GM21528 (cell line): ENCODE results near the gene C11orf42.
A peak's percentile ranks its signal among the peaks of the same experiment; 100 is the strongest.
"Not testable (repeated sequence)": the region's sequence is repeated elsewhere in the genome, so short reads cannot be mapped to it uniquely, and the experiment has no call there.

Experiments
- ATAC-seq: cut with Tn5 transposase; IDR thresholded peaks from one replicate; pipeline ENCODE4 v1.9.1; 2021; ENCODE audit warnings: mild to moderate bottlenecking, moderate library complexity; ENCODE audit not compliant: unreplicated experiment, low FRiP score

The C11orf42 gene

DNA sequence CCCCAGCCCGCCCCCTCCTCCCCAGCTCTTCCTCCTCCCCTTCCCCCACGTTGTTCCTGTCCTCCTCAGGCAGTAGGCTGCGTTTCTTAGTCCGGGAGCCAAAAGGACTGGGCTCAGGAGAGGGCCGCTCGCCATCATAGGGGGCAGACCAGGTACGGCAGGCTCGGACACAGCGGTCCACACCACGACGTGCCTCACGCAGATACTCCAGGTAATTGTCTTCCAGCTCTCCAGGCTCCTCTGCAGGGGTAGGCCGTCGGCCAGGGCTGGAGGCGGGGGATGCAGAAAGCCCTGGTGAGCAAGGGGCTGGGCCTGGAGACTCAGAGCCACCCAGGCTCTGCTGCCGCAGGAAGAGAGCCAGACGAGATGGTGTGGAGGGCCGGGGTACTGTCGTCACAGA lies 12.4 kb downstream of the C11orf42 start:
- ATAC-seq, result no peak

GRCh38 chr11:6219359-6219758 lies 14.0 kb downstream of the C11orf42 start:
- ATAC-seq, result no peak

GRCh38 chr11:6223854-6224253 lies 18.5 kb downstream of the C11orf42 start:
- ATAC-seq, result no peak

GRCh38 chr11:6224421-6224820 lies 19.1 kb downstream of the C11orf42 start:
- no peak for ATAC-seq

DNA sequence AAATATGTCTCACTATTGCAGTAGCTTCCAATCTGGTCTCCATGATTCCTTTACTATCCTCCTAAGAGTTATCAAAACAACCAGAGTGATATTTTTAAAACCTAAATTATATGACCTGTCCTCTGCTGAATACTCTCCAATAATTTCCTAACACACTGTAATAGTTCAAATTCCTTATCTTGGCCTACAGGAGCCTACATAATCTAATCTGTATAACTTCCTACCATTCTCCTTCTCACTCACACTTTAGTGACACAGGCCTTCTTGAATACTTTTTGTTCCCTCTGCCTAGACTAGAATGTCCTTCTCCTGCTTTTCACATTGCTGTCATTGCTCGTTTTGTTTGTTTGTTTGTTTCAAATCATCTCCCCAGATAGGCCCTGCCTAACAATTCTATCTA lies 19.7 kb downstream of the C11orf42 start:
- no peak for ATAC-seq

- no peak for ATAC-seq
Measured at GRCh38 chr11:6225896-6226295, 20.5 kb downstream of the C11orf42 start.

- no peak for ATAC-seq
Measured at GRCh38 chr11:6228520-6228919, 23.2 kb downstream of the C11orf42 start.

DNA sequence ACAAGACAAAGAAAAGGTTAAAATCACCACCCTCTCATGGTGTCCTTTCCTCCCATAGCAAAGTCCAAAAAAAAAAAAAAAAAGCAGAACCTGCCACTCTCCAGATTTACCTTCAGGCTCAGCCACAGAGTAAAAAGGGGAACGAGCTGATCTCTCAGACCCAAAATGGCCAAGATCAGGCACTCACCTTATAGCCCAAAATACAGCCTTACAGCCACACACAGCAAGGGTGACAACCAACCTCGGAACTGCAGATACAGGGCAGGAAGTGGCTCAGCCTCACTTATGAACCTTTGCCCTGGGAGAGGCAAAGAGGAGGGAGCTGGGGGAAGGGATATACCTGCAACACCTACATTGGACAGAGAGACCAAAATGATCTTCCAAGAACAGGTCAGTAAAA lies 24.6 kb downstream of the C11orf42 start:
- no peak for ATAC-seq

DNA sequence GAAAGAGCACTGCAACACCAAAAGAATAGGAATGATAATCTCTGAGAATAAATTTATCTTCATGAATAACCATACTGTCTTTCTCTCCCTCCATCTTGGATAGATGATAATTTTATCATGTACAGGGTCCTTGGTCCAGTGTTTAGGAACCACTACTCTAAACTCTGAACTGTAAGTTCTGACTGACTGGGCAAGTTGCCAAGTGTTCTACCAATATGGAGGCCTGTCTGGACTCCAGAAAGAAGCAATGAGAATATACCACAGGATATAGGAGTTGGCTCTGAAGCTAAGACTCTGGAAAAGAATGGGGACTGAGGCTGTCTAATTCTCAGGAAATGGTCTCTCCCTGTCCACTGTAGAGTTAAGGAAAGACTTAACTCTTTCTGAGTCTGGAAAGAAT lies 27.5 kb downstream of the C11orf42 start:
- no peak for ATAC-seq

GRCh38 chr11:6233984-6234386 lies 28.6 kb downstream of the C11orf42 start:
- ATAC-seq, result peak; percentile 1

DNA sequence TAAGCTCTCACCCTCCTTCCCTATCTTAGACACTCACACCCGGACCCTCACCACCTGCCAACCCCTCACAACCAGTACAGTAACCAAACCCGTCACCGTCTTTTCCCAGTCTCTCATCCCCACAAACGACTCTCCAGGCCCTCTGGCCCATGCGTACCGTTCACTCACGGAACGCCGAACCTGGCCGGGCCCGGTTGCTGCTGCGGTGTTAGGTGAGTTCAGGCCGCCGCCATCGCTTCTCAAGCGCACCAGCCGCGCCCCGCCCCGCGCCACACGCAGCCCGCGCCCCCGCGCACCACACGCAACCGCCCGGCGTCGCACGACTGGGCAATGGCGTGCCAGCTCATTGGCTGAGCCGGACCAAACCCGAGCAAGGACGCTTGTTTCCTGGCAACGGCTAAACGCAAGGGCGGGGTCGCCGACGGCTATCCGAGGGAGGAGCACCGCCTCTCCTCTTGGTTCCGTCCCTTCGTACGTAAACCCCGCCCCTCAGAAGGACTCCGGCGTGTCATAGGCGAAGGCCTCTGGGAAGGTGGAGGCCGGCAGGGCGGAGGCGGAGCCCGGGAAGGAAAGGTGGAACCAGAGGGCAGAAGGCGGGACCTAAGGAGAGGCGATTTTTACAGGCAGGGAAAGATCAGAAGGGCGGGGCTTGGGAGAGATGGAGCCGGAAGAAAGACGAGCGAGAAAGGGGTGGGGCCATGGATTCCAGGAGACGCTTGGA lies 29.2 kb downstream of the C11orf42 start, which contains the start of gene FHIP1B:
Gene FHIP1B, minus strand, starts transcription at position 250 of the 721 bp plus-strand sequence. CDS start 10,120 bp downstream, outside the sequence.
- ATAC-seq, result peak; percentile 96

GRCh38 chr11:6237266-6237665 lies 31.9 kb downstream of the C11orf42 start:
- no peak for ATAC-seq

DNA sequence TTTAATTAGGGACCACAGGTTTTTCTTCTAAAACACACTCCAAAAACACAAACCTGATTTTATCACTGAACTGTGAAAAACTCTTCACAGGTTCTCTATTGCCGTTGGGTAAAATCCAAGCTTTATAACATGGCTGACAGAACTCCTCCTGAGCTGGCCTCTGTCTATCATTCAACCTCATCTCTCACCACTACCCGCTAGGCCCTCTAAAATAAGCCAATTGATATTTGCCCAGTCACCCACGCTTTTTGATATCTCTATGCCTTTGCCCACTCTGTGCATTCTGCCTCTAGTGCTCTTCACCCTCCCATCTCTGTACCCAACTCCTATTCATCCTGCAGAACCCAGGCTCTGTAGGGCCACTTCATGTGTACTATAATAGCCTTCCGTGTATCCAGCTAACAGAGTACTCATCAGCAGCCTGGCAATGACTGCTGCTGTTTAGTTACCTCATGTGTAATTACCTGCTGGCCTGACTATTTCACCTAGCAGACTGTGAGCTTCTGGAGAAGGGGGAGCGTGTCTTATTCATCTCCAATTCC lies 32.5 kb downstream of the C11orf42 start:
- no peak for ATAC-seq

DNA sequence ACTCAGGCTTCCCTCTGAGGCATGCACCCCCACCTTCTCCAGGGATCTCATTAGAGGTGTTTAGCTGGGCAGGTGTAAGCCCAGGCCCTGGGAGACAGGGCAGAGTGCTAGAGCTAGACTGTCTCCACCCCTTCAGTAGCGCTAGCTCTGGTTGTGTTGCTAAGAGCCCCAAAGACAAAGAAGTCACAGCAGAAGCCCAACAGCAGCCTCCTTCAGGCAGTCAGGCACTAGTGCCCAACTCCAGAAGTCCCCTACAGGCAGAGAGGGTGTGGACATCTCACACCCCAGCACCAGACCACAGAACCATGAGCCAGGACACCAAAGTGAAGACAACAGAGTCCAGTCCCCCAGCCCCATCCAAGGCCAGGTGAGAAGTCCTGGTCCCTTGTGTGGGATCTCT lies 33.5 kb downstream of the C11orf42 start, which contains the start of gene CNGA4:
Gene CNGA4, plus strand, starts transcription at position 188 of the 400 bp plus-strand sequence. Its CDS starts 118 bp downstream, at position 306.
- no peak for ATAC-seq

GRCh38 chr11:6240139-6240538 lies 34.8 kb downstream of the C11orf42 start:
- no peak for ATAC-seq

DNA sequence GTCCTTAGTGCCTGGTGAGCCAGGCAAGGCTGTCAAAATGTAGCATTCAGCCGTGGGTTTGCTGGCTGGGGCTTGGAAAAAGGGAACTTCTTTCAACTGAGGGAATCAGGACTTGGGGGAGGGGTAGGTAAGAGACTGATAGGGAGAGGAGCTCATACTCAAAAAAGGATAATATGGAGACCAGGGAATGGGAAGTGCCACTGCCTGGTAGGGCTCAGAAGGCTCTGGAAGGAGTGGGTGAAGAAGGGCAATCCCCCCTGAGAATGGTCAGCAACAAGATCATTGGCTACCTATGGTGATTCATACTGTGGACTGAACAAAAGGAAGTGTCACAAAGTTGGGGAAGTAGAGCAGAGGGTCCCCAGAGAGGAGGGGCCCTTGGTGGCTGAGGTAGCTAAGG lies 35.4 kb downstream of the C11orf42 start:
- ATAC-seq, result no peak

DNA sequence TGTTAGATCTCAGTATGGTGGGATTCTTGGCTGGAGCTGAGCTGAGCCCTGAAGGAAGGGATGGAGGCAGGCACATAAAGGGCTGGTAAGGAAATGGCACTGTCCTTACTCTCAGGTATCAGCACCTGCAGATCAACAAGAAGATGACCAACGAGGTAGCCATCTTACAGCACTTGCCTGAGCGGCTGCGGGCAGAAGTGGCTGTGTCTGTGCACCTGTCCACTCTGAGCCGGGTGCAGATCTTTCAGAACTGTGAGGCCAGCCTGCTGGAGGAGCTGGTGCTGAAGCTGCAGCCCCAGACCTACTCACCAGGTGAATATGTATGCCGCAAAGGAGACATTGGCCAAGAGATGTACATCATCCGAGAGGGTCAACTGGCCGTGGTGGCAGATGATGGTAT lies 36.0 kb downstream of the C11orf42 start:
- no peak for ATAC-seq

DNA sequence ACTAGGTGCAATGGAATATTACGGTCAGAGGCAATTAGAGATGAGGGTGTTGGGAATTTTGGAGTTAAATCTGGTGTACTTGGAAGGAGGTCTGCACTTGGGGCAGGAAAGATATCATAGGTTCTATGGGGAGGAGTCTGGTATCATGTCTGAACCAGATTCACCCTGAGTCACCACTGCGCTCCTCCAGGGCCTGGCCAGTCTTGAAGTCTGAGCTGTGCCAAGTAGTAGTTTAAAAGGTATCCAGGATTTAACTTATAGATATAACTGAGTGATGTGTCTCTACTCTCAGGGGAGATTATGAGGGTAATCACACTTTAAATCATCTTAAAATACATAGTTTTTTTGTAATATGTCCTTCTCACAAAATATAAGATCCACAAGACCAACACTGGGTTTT lies 40.2 kb downstream of the C11orf42 start:
- no peak for ATAC-seq

- ATAC-seq, result no peak
Measured at GRCh38 chr11:6248248-6248647, 42.9 kb downstream of the C11orf42 start.

GRCh38 chr11:6248897-6249296 lies 43.5 kb downstream of the C11orf42 start:
- ATAC-seq, result not testable (repeated sequence)

DNA sequence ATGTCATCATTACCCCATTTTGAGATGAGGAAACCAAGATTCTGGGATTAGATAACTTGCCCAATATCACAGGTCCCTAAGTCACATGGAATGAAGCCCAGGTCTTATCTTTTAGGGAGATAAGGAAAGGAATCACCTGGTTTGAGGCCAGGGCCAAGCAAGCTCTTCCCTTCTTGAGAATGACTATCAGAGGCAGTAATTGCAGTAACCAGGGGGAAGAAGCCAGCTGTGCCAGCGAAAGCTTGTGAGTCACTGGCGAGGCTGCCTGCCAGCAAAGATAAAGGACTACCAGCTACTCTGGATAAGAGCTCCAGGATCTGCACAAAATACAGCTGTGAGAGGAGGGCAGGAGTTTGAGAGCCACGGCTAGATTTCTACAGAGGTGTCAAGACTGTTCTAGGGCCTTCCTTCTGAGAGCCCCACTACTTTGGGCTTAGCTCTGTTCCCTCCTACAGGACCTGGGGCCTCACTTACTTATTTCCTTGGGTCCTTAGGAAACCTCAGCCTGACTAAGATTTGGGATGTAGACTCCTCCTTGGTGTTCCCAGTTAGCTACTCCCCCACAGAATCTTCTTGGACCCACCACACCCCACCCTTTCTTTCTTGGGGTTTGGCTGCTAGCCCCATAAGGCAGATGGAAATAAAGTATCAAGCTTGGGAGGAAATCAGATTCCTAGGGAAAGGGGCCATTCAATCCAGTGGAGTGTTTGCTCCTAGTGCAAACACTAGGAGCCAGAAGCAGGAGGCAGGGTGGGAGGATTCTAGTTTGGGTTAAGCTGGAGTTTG lies 44.6 kb downstream of the C11orf42 start:
- no peak for ATAC-seq
